ENCODE results near the gene C1QTNF12. TPM values are rescaled to one million over a fixed set of nuclear protein-coding genes. Genes with fewer than 3 reads are reported as not detected.

The C1QTNF12 gene
- total and polyA plus RNA-seq, 7 experiments from 2014 or later: 0.56 to 5.8 (median 3.0) TPM; not detected in 1

GRCh38 chr1:1215881-1216605 lies 30.5 kb downstream of the C1QTNF12 start:
- Mint-ChIP-seq H3K4me3 (peak overlapping the region in 2 of 10 donors; percentile 55 to 71), H3K36me3 (peaks cover 0 to 20% (median 0%) of the 10 kb centered on the region in 5 donors), H3K27me3 (no peaks in the 10 kb centered on the region), H3K4me1 (peaks cover 0 to 28% (median 19%) of the 10 kb centered on the region in 7 donors), H3K27ac (peak overlapping the region in 2 of 9 donors; percentile 83 to 89), H3K9me3 (no peaks in the 10 kb centered on the region)
- ATAC-seq: no peak
- DNase-seq: no peak
- no peak overlapping the region for H3K4me3 ChIP-seq (ENCODE audit: low read length)
- intact Hi-C loops (cut with micrococcal nuclease): no loop called here
- no peaks in the 10 kb centered on the region for H3K9me3 ChIP-seq (ENCODE audit: control insufficient read depth in 2 of 3, low read length in 3 of 3)
- H3K4me1 ChIP-seq (ENCODE audit: control insufficient read depth in 2 of 2, insufficient read depth in 2 of 2, low read length in 2 of 2): peaks cover 6 to 24% of the 10 kb centered on the region in 2 donors
- H3K36me3 ChIP-seq (ENCODE audit: control insufficient read depth in 2 of 3, insufficient read depth in 3 of 3, low read length in 3 of 3): peaks cover 0 to 48% (median 0%) of the 10 kb centered on the region in 3 experiments
- CTCF ChIA-PET: no interaction called here
- H3K27ac ChIP-seq (ENCODE audit: low read depth, low read length): no peak overlapping the region
- POLR2A ChIA-PET: interaction anchor here (0.7 kb wide), 1 partner anchor 20 kb away, joined by 4 read pairs; no protein-coding TSS in a partner anchor
- no peaks in the 10 kb centered on the region for H3K27me3 ChIP-seq (ENCODE audit: control insufficient read depth in 2 of 2, insufficient read depth in 2 of 2, low read length in 2 of 2)

- POLR2A ChIA-PET: interaction anchor here (0.7 kb wide), 1 partner anchor 19 kb away, joined by 4 read pairs; no protein-coding TSS in a partner anchor
- peak in 1 of 9 donors; percentile 63 for DNase-seq
- CTCF ChIA-PET: no interaction called here
- H3K4me3 ChIP-seq (ENCODE audit: low read length): no peak overlapping the region
- peaks cover 0 to 40% (median 0%) of the 10 kb centered on the region in 3 experiments for H3K36me3 ChIP-seq (ENCODE audit: control insufficient read depth in 2 of 3, insufficient read depth in 3 of 3, low read length in 3 of 3)
- no peak for ATAC-seq
- no peaks in the 10 kb centered on the region for H3K9me3 ChIP-seq (ENCODE audit: control insufficient read depth in 2 of 3, low read length in 3 of 3)
- H3K4me1 ChIP-seq (ENCODE audit: control insufficient read depth in 2 of 2, insufficient read depth in 2 of 2, low read length in 2 of 2): peaks cover 6 to 24% of the 10 kb centered on the region in 2 donors
- Mint-ChIP-seq H3K27ac (peak overlapping the region in 6 of 9 donors; percentile 15 to 77 (median 42)), H3K9me3 (peaks cover 0 to 2% (median 0%) of the 10 kb centered on the region in 11 donors), H3K4me3 (peak overlapping the region in 4 of 10 donors; percentile 9 to 80 (median 52)), H3K27me3 (no peaks in the 10 kb centered on the region), H3K36me3 (peaks cover 0 to 15% (median 0%) of the 10 kb centered on the region in 5 donors), H3K4me1 (peaks cover 0 to 26% (median 19%) of the 10 kb centered on the region in 7 donors)
- intact Hi-C loops (cut with micrococcal nuclease): no loop called here
- H3K27me3 ChIP-seq (ENCODE audit: control insufficient read depth in 2 of 2, insufficient read depth in 2 of 2, low read length in 2 of 2): no peaks in the 10 kb centered on the region
- H3K27ac ChIP-seq (ENCODE audit: low read depth, low read length): peak overlapping the region; percentile 54
Observed at GRCh38 chr1:1215080-1215676, 31.3 kb downstream of the C1QTNF12 start.

- peak in 2 of 9 donors; percentile 28 to 66 for DNase-seq
- H3K4me1 Mint-ChIP-seq: peaks cover under 1 to 37% (median 22%) of the 10 kb centered on the region in 7 donors
- peak within 1 kb of the TSS in 7 of 9 donors; percentile 15 to 78 (median 55) for H3K27ac Mint-ChIP-seq
Observed at GRCh38 chr1:1213345-1214265, 32.9 kb downstream of the C1QTNF12 start, which contains the start of gene TNFRSF4. Gene TNFRSF4, minus strand, starts transcription at chr1:1214153. Its CDS starts 26 bp downstream, at chr1:1214127.

GRCh38 chr1:1212780-1213344 lies 33.7 kb downstream of the C1QTNF12 start:
- H3K9me3 Mint-ChIP-seq: peaks cover 0 to 2% (median 0%) of the 10 kb centered on the region in 11 donors
- peaks cover 6 to 44% (median 29%) of the 10 kb centered on the region in 7 donors for H3K4me1 Mint-ChIP-seq
- DNase-seq (peak in 2 of 9 donors; percentile 11 to 71), ATAC-seq (peak; percentile 50)
- Histone ChIP-seq H3K4me1 (ENCODE audit: control insufficient read depth in 2 of 2, insufficient read depth in 2 of 2, low read length in 2 of 2) (peaks cover 17 to 27% of the 10 kb centered on the region in 2 donors), H3K4me3 (ENCODE audit: low read length) (peak overlapping the region; percentile 43), H3K27ac (ENCODE audit: low read depth, low read length) (peak overlapping the region; percentile 50), H3K9me3 (ENCODE audit: control insufficient read depth in 2 of 3, low read length in 3 of 3) (no peaks in the 10 kb centered on the region), H3K27me3 (ENCODE audit: control insufficient read depth in 2 of 2, insufficient read depth in 2 of 2, low read length in 2 of 2) (no peaks in the 10 kb centered on the region), H3K36me3 (ENCODE audit: control insufficient read depth in 2 of 3, insufficient read depth in 3 of 3, low read length in 3 of 3) (peaks cover 0 to 19% (median 0%) of the 10 kb centered on the region in 3 experiments)
- intact Hi-C loops (cut with micrococcal nuclease): loop anchor here (2.0 to 5.0 kb wide), 3 partner anchors 59 to 96 kb away; partner anchors contain the start of genes C1orf159 (in 1 of the 2) and UBE2J2 (in 1 of the 2)
- POLR2A ChIA-PET: no interaction called here
- H3K27ac Mint-ChIP-seq: peak overlapping the region in 1 of 9 donors; percentile 62
- peaks cover 0 to 11% (median 0%) of the 10 kb centered on the region in 5 donors for H3K36me3 Mint-ChIP-seq
- CTCF ChIA-PET: no interaction called here
- no peaks in the 10 kb centered on the region for H3K27me3 Mint-ChIP-seq
- H3K4me3 Mint-ChIP-seq: peak overlapping the region in 4 of 10 donors; percentile 23 to 78 (median 69)

More at GRCh38 chr1:1213345-1214265, 32.9 kb downstream of the C1QTNF12 start, which contains the start of gene TNFRSF4:
- Mint-ChIP-seq H3K36me3 (peaks cover 0 to 14% (median 0%) of the 10 kb centered on the region in 5 donors), H3K4me3 (peak within 1 kb of the TSS in 9 of 10 donors; percentile 39 to 80 (median 62)), H3K27me3 (no peaks in the 10 kb centered on the region), H3K9me3 (peaks cover 0 to 2% (median 0%) of the 10 kb centered on the region in 11 donors)
- H3K4me1 ChIP-seq (ENCODE audit: control insufficient read depth in 2 of 2, insufficient read depth in 2 of 2, low read length in 2 of 2): peaks cover 11 to 27% of the 10 kb centered on the region in 2 donors
- peak; percentile 18 for ATAC-seq
- H3K36me3 ChIP-seq (ENCODE audit: control insufficient read depth in 2 of 3, insufficient read depth in 3 of 3, low read length in 3 of 3): peaks cover 0 to 26% (median 0%) of the 10 kb centered on the region in 3 experiments
- no peaks in the 10 kb centered on the region for H3K9me3 ChIP-seq (ENCODE audit: control insufficient read depth in 2 of 3, low read length in 3 of 3)
- H3K27ac ChIP-seq (ENCODE audit: low read depth, low read length): peak within 1 kb of the TSS; percentile 50
- CTCF ChIA-PET: no interaction called here
- POLR2A ChIA-PET: no interaction called here
- no peaks in the 10 kb centered on the region for H3K27me3 ChIP-seq (ENCODE audit: control insufficient read depth in 2 of 2, insufficient read depth in 2 of 2, low read length in 2 of 2)
- peak within 1 kb of the TSS; percentile 43 for H3K4me3 ChIP-seq (ENCODE audit: low read length)
- intact Hi-C loops (cut with micrococcal nuclease): loop anchor here (2.0 to 5.0 kb wide), 3 partner anchors 59 to 97 kb away; partner anchors contain the start of genes C1orf159 (in 1 of the 2) and UBE2J2 (in 1 of the 2)

GRCh38 chr1:1211541-1212441 lies 34.7 kb downstream of the C1QTNF12 start:
- Histone ChIP-seq H3K9me3 (ENCODE audit: control insufficient read depth in 2 of 3, low read length in 3 of 3) (no peaks in the 10 kb centered on the region), H3K4me3 (ENCODE audit: low read length) (no peak overlapping the region), H3K36me3 (ENCODE audit: control insufficient read depth in 2 of 3, insufficient read depth in 3 of 3, low read length in 3 of 3) (peaks cover 0 to 11% (median 0%) of the 10 kb centered on the region in 3 experiments), H3K4me1 (ENCODE audit: control insufficient read depth in 2 of 2, insufficient read depth in 2 of 2, low read length in 2 of 2) (peaks cover 18 to 34% of the 10 kb centered on the region in 2 donors), H3K27me3 (ENCODE audit: control insufficient read depth in 2 of 2, insufficient read depth in 2 of 2, low read length in 2 of 2) (no peaks in the 10 kb centered on the region), H3K27ac (ENCODE audit: low read depth, low read length) (no peak overlapping the region)
- CTCF ChIA-PET: no interaction called here
- DNase-seq (peak in 1 of 9 donors; percentile 9), ATAC-seq (no peak)
- Mint-ChIP-seq H3K27me3 (no peaks in the 10 kb centered on the region), H3K9me3 (peaks cover 0 to 2% (median 0%) of the 10 kb centered on the region in 11 donors), H3K4me3 (peak overlapping the region in 5 of 10 donors; percentile 17 to 78 (median 43)), H3K36me3 (peaks cover 0 to 8% (median 0%) of the 10 kb centered on the region in 5 donors), H3K27ac (peak overlapping the region in 1 of 9 donors; percentile 63), H3K4me1 (peaks cover 6 to 45% (median 30%) of the 10 kb centered on the region in 7 donors)
- POLR2A ChIA-PET: no interaction called here
- intact Hi-C loops (cut with micrococcal nuclease): loop anchor here (2.0 to 5.0 kb wide), 3 partner anchors 61 to 95 kb away; partner anchors contain the start of genes C1orf159 (in 1 of the 2) and UBE2J2 (in 1 of the 2)
